NB4 (cell line): ENCODE measurements around the gene KAZN.

Experiments
- DNase-seq: peaks from one replicate; pipeline ENCODE4 v3.0.0; 2010; ENCODE audit warnings: low read depth
- H3K4me3 ChIP-seq: one replicate; pipeline ENCODE4 v1.5.1; 2011; ENCODE audit warnings: mild to moderate bottlenecking, low read depth, low read length, moderate library complexity
- MAX ChIP-seq: IDR thresholded peaks from 2 replicates; pipeline ENCODE4 v1.6.1; 2011; ENCODE audit warnings: low read depth, low read length
- MYC ChIP-seq: IDR thresholded peaks from 2 replicates; pipeline ENCODE4 v1.6.1; 2011; ENCODE audit warnings: low read depth, low read length
- POLR2A ChIP-seq: IDR thresholded peaks from 2 replicates; pipeline ENCODE4 v1.6.1; 2011; ENCODE audit warnings: mild to moderate bottlenecking; ENCODE audit not compliant: insufficient read length; ENCODE audit errors: extremely low read depth
- TF ChIP-seq, protein P1 (sequence below): IDR thresholded peaks from one replicate; pipeline ENCODE4 v1.5.1; 2012; ENCODE audit warnings: low read depth, low read length

Gene KAZN

DNA sequence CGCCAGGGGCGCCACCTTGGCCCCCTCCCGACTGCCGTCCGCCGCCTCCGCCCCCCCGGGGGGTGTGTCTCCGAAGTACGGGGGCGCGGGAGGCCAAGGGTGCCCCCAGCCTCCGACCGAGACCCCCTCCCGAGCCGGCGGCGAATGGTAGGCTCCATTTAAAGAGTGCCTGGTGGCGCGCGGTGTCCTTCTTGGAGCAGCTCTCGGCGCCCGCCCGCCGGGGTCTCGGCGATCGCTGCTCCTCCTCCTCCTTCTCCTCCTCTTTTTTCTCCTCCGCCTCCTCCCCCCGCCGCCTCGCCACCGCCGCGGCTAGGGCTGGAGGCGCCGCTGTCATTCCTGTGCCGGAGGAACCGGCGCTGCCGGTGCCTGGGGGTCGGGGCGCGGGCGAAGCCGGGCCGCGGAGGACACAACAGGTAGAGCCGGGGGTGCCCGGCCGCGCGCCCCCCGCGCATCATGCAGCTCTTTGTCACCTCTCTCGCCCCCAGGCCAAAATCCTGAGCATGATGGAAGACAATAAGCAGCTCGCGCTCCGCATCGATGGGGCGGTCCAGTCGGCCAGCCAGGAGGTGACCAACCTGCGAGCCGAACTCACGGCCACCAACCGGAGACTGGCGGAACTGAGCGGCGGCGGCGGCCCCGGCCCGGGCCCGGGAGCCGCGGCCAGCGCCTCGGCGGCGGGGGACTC lies at the start of gene KAZN:
Gene KAZN, plus strand, starts transcription at position 188 of the 685 bp plus-strand sequence.
- no peak for DNase-seq
- H3K4me3 ChIP-seq = no peak within 1 kb of the TSS
- TF ChIP-seq POLR2A (no peak), MYC (no peak), MAX (no peak)
- TF ChIP-seq, protein P1, sequence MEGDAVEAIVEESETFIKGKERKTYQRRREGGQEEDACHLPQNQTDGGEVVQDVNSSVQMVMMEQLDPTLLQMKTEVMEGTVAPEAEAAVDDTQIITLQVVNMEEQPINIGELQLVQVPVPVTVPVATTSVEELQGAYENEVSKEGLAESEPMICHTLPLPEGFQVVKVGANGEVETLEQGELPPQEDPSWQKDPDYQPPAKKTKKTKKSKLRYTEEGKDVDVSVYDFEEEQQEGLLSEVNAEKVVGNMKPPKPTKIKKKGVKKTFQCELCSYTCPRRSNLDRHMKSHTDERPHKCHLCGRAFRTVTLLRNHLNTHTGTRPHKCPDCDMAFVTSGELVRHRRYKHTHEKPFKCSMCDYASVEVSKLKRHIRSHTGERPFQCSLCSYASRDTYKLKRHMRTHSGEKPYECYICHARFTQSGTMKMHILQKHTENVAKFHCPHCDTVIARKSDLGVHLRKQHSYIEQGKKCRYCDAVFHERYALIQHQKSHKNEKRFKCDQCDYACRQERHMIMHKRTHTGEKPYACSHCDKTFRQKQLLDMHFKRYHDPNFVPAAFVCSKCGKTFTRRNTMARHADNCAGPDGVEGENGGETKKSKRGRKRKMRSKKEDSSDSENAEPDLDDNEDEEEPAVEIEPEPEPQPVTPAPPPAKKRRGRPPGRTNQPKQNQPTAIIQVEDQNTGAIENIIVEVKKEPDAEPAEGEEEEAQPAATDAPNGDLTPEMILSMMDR = no peak

- no peak for DNase-seq
- no peak overlapping the region for H3K4me3 ChIP-seq
- no peak for TF ChIP-seq MYC
- no peak for TF ChIP-seq POLR2A
- no peak for TF ChIP-seq MAX
- TF ChIP-seq, protein P1 = no peak
Observed at GRCh38 chr1:14549897-14550620, 48.4 kb upstream of the KAZN start.

GRCh38 chr1:14551386-14551785 lies 47.1 kb upstream of the KAZN start:
- H3K4me3 ChIP-seq = no peak overlapping the region
- TF ChIP-seq POLR2A = no peak
- TF ChIP-seq, protein P1 = no peak
- no peak for TF ChIP-seq MAX
- TF ChIP-seq MYC = no peak
- no peak for DNase-seq

GRCh38 chr1:14552246-14552965 lies 46.1 kb upstream of the KAZN start:
- no peak overlapping the region for H3K4me3 ChIP-seq
- DNase-seq = no peak
- TF ChIP-seq, protein P1 = no peak
- TF ChIP-seq MYC (no peak), POLR2A (no peak), MAX (no peak)

GRCh38 chr1:14553711-14554110 lies 44.8 kb upstream of the KAZN start:
- DNase-seq = no peak
- no peak overlapping the region for H3K4me3 ChIP-seq
- TF ChIP-seq POLR2A = no peak
- TF ChIP-seq, protein P1 = no peak
- no peak for TF ChIP-seq MYC
- no peak for TF ChIP-seq MAX
